NCI-H187 (cell line): Measurements from ENCODE around the gene KCNAB3.
A peak's percentile ranks its signal among the peaks of the same experiment; 100 is the strongest.

ENCODE experiments used
- DNase-seq, 2 experiments: peaks; one replicate each; lab custom pipeline; 2025; lab: John Stamatoyannopoulos, UW

The KCNAB3 gene

DNA sequence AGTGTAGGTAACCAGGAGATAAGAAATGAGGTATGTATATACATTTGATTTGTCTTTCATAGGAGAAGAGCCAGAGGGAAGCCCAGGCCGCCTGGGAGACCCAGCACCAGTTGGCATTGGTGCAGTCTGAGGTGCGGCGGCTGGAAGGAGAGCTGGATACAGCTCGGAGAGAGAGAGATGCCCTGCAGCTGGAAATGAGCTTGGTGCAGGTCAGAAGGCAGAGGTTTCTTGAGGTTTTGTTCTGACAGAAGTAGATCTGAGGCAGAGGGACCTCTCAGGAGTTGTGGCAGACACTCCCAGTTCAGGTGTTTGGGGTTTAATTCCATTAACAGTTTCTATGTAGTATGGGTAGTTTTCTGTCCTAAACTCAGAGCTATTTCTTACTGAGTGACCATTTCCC, 10.4 kb upstream of the KCNAB3 start:
- no peak for DNase-seq

GRCh38 chr17:7935859-7936258, 6.2 kb upstream of the KCNAB3 start:
- no peak for DNase-seq

GRCh38 chr17:7932949-7933348, 3.3 kb upstream of the KCNAB3 start:
- no peak for DNase-seq

GRCh38 chr17:7932483-7932891, 2.8 kb upstream of the KCNAB3 start:
- DNase-seq, result no peak

GRCh38 chr17:7931709-7932482, 2.2 kb upstream of the KCNAB3 start, which contains the start of the genes CNTROB and TRAPPC1:
CNTROB (plus strand) TSS chr17:7932206; CDS start chr17:7933080, 874 bp downstream.
TRAPPC1 (minus strand) TSS chr17:7931946; CDS start chr17:7931829, 117 bp downstream.
- peak; percentile 84 to 95 for DNase-seq

GRCh38 chr17:7930841-7931631, 1.4 kb upstream of the KCNAB3 start:
- no peak for DNase-seq

- no peak for DNase-seq
These were observed 2.1 kb downstream of the KCNAB3 start for GRCh38 chr17:7927596-7927995.

DNA sequence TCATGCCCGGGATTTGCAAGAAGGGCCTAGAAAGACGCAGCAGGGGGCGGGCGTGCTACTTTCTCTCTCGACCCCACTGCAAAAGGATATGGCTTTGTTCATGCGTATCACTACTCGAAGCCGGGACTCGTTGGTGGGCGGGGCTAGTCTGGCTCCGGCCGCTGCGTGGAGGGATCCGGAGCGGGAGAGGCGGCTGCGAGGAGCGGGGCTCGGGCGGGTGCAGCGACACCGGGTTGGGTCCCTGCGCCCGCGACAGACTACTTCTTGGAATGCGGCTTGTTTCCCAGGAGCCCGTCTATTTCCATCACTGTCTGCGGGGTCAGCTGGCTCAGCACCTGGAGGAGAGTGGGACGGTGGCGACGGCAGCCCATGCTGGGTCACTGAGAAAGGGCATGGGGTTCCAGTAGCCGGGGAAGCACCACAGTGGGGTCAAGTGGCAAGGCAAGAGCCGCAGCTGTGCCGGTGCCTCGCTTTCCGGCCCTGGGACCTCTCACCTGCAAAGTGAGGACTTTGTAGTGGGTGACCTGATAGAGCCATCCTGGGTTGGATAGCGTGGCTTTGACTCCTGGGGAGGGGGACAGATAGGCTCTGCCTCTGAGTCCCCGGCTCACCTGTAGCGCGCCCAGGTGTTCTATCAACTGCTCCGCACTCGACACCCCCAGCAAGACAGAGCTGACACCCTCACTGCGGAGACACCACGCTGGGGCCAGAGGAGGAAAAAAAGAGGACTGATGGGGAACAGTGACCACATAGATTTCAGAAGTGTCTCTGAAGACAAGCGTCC, 6.6 kb downstream of the KCNAB3 start:
- DNase-seq, result peak; percentile 3 to 42

DNA sequence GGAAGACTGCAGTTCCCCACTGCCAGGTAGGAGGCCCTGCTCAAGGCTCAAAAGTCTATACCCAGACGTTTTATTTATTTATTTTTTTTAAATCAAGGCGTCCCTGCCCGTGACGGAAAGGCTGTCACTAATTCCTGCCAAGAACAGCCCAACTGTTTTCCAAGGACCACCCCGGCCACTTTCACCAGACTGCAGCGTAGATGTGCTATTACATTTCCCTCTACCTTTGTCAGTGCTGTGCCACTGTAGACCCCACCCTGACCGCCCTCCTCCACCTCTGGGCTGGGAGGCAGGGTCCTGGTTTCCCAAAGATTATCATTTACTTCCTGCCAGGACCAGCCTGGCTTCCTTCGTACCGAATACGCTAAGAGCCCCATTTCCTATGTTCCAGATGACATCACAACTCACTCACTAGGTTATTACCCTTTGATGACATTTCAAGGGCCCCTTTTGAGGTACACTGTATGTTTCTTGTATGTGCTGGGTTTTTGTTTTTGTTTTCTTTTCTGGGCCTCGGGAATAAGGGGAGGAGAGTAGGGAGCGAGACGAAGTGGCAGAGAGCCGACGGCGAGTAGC, 7.3 kb downstream of the KCNAB3 start:
- no peak for DNase-seq

DNA sequence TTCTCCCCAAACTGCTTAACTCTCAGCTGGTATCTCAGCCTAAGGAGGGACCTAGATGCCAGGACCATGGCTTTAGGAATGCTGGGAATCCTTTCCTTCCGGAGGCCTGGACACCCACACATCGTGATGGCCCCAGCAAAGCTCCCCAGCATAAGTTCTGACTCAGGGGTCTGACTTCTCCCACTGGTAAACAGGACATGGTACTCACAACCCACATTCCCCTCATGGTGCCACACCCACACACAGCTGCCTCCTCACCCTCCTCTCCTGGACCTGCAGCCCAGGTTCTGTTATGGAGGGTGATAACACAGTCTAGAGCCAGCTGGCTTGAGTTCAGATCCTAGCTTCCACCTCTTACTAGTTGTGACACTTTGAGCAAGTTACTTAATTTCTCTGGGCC, 12.8 kb downstream of the KCNAB3 start:
- no peak for DNase-seq

DNA sequence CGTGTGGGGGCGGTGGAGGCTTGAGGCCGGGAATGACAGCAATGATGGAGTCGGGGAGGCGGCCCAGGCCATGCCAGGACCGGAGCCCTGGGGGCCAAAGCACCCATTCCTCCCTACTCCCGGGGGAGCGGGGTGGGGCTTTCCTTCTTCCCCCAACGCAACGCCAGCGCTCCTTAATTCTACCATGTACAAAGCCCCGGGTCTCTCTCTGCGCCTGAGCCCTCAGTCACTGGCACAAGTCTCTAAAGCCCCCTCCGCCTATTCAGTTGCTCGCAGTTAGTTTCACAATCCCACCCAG, 13.3 kb downstream of the KCNAB3 start:
- DNase-seq, result no peak

DNA sequence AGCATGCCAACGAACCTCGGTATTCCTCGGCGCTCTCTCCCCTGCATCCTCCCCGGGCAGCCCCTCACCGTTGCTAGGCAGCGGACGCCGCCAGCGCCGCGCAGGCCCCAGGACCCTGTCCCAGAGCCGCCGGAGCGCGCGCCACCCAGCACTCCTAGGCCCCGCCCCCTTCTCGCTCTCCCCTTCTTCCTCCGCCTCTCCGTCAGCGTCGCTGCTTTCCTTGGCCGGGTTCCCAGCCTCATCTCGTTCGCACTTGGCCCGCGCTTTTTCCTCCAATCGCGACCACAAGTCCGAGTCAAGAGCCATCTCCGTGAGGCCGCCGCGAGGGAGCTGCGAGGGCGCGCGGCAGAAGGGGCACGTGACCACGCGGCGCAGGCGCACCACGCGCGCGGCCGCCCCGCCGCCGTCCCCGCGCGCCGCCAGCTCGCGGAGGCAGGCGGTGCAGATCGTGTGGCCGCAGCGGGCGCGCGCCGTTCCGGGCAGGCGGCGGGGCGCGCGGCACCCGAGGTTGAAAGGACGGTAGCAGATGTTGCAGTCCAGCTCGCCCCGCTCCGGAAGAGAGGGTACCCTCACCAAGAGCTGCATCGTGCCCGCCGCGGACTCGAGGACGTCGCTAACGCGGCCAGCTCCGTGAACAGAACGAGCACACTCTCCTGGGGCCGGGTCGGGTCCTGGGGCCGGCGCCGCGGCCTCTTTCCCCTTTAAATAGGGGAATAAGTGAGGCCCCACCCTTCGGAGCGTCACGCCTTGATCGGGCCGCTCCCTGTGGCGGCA, 13.9 kb downstream of the KCNAB3 start, which contains the start of gene RNF227:
TSS of gene RNF227 (minus strand) at position 679 of the 774 bp plus-strand sequence. CDS start at position 585, 94 bp downstream.
- peak; percentile 83 to 88 for DNase-seq

DNA sequence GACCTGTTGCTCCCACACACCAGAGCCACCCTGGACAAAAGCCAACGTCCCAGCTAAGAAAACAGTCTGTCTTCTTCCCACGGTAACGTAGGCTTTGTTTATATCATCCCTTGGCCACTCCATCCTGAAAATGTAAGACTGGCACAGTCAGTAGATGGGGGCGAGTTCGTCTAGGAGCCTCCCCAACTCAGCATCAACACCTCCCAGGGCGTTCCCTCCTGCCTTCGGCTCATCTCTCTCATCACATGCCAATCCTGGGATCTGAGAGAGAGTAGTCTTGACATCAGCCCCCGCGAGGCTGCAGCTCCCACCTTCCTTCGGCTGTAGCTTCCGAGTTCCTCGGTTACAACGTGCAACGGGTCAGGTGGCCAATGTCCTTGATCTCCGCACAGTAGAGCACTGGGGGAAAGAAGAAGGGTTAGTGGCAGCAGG, 14.5 kb downstream of the KCNAB3 start:
- DNase-seq, result peak in 1 of 2 experiments; percentile 46

GRCh38 chr17:7912927-7913524, 16.6 kb downstream of the KCNAB3 start:
- no peak for DNase-seq

- DNase-seq, result no peak
These were observed 18.5 kb downstream of the KCNAB3 start for GRCh38 chr17:7911116-7911515.

- DNase-seq, result no peak
These were observed 18.9 kb downstream of the KCNAB3 start for GRCh38 chr17:7910711-7911110.

DNA sequence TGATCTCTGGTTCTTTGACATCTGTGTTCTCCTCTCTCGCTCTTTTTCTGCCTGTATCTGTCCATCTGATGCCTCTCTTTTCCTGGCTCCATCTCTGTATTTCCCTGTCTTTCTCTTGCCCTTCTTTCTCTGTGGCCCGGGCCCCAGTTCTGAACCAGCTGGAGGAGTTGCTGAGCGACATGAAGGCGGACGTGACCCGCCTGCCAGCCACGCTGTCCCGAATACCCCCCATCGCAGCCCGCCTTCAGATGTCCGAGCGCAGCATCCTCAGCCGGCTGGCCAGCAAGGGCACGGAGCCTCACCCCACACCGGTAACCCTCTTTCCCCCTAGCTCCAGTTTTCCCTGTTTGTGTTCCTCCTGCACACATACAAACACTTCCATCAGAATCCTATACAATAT, 19.4 kb downstream of the KCNAB3 start:
- no peak for DNase-seq

GRCh38 chr17:7909089-7909488, 20.6 kb downstream of the KCNAB3 start:
- no peak for DNase-seq

DNA sequence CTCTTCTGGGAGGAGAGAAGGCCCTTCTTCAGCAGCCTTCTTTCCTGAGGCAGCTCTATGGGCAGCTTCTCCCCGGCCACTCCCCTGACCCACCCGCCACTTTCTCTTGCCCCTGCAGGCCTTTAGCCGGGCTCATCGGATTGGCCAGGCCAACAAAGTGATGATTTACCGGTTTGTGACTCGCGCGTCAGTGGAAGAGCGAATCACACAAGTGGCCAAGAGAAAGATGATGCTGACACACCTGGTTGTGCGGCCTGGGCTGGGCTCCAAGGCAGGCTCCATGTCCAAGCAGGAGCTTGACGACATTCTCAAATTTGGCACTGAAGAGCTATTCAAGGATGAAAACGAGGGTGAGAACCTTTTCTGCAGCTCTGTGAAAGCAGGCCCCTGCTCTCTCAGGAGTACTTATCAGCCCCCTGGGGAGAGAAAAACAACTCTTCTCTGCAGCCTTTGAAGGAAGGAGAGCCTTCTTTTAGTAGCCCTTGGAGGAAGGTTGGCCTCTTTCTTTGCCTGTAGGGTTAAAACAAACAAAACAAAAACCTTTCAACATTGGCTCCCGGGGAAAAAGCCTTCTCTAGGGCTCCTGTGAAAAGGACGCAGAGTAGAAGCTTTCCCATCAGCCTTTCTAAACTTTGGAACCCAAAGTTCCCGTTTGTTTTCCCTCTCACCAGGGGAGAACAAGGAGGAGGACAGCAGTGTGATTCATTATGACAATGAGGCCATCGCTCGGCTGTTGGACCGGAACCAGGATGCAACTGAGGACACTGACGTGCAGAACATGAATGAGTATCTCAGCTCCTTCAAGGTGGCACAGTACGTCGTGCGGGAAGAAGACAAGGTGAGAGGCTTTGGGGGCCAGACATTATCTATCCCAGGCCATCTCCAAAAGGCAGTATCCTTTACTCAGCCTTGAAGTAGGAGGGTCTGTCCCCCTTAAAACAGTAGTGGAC, 26.2 kb downstream of the KCNAB3 start:
- peak; percentile 30 to 31 for DNase-seq

GRCh38 chr17:7897773-7898172, 31.9 kb downstream of the KCNAB3 start:
- no peak for DNase-seq
